H54 (cell line): Measurements from ENCODE around the gene SCGB1C2.
A peak's percentile ranks its signal among the peaks of the same experiment; 100 is the strongest.

Experiments
- DNase-seq: peaks from one replicate; pipeline ENCODE4 v3.0.0; 2011; ENCODE audit warnings: low spot score, mixed read lengths; ENCODE audit not compliant: insufficient read length
- FAIRE-seq: peaks from 3 replicates; lab custom pipeline; 2011; peaks lifted over from hg19 to GRCh38; lab: Jason Lieb, UNC
- POLR2A ChIP-seq: IDR thresholded peaks from 2 replicates; pipeline ENCODE4 v1.6.1; 2011; ENCODE audit warnings: low read depth, mild to moderate bottlenecking, low read length

Gene SCGB1C2

GRCh38 chr17:172401-172800 is 35.0 kb downstream of the SCGB1C2 start:
- no peak for DNase-seq
- TF ChIP-seq POLR2A = no peak
- FAIRE-seq = no peak

- FAIRE-seq (no peak), DNase-seq (no peak)
- no peak for TF ChIP-seq POLR2A
Observed at GRCh38 chr17:173166-173911, 36.0 kb downstream of the SCGB1C2 start.

GRCh38 chr17:177155-177554 is 39.8 kb downstream of the SCGB1C2 start:
- TF ChIP-seq POLR2A = no peak
- DNase-seq (no peak), FAIRE-seq (no peak)

GRCh38 chr17:177762-178161 is 40.4 kb downstream of the SCGB1C2 start:
- DNase-seq = no peak
- no peak for FAIRE-seq
- no peak for TF ChIP-seq POLR2A

- FAIRE-seq (no peak), DNase-seq (no peak)
- TF ChIP-seq POLR2A = no peak
Observed at GRCh38 chr17:178292-179065, 41.1 kb downstream of the SCGB1C2 start.

GRCh38 chr17:179066-179432 is 41.7 kb downstream of the SCGB1C2 start:
- FAIRE-seq = no peak
- DNase-seq = peak; percentile 83
- no peak for TF ChIP-seq POLR2A

- TF ChIP-seq POLR2A = no peak
- no peak for FAIRE-seq
- DNase-seq = no peak
Observed at GRCh38 chr17:179781-180380, 42.5 kb downstream of the SCGB1C2 start.

- no peak for TF ChIP-seq POLR2A
- FAIRE-seq (no peak), DNase-seq (no peak)
Observed at GRCh38 chr17:180381-181244, 43.2 kb downstream of the SCGB1C2 start.

- no peak for FAIRE-seq
- no peak for DNase-seq
- TF ChIP-seq POLR2A = no peak
Observed at GRCh38 chr17:181245-182049, 44.1 kb downstream of the SCGB1C2 start, which contains the start of gene DOC2B. Gene DOC2B (minus strand): TSS chr17:181650. CDS start chr17:181479, 171 bp downstream.

- no peak for TF ChIP-seq POLR2A
- FAIRE-seq = no peak
Observed at GRCh38 chr17:182050-182751, 44.8 kb downstream of the SCGB1C2 start.

GRCh38 chr17:183021-183420 is 45.7 kb downstream of the SCGB1C2 start:
- no peak for TF ChIP-seq POLR2A
- no peak for DNase-seq
- no peak for FAIRE-seq

More at GRCh38 chr17:182050-182751, 44.8 kb downstream of the SCGB1C2 start:
- no peak for DNase-seq
